Smooth muscle cell (in vitro differentiated cells): ENCODE measurements around the gene ELFN1. TPM values are rescaled to one million over a fixed set of nuclear protein-coding genes. Genes with fewer than 3 reads are reported as not detected.

Experiments used
- DNase-seq: peaks from one replicate; lab custom pipeline; 2025; ENCODE audit not compliant: unreplicated experiment; lab: John Stamatoyannopoulos, UW
- H2AFZ ChIP-seq: fragments of 200-600 bp; sonication (generic); 2 replicates; pipeline ENCODE4 v1.6.0; 2016; ENCODE audit warnings: antibody characterized with exemption, low read depth, mild to moderate bottlenecking
- H3F3A ChIP-seq: fragments of 200-600 bp; sonication (generic); 2 replicates; pipeline ENCODE4 v1.6.0; 2017; ENCODE audit warnings: antibody characterized with exemption, low read depth
- H3K27ac ChIP-seq: fragments of 200-600 bp; sonication (generic); 2 replicates; pipeline ENCODE4 v1.5.1; 2016; ENCODE audit warnings: low read depth, mild to moderate bottlenecking
- H3K27me3 ChIP-seq: fragments of 200-600 bp; sonication (generic); 2 replicates; pipeline ENCODE4 v1.6.1; 2016; ENCODE audit warnings: low read depth, mild to moderate bottlenecking
- H3K36me3 ChIP-seq: fragments of 200-600 bp; sonication (generic); 2 replicates; pipeline ENCODE4 v1.5.1; 2016; ENCODE audit warnings: low read depth
- H3K4me1 ChIP-seq: fragments of 200-600 bp; sonication (generic); 2 replicates; pipeline ENCODE4 v1.5.1; 2016; ENCODE audit warnings: low read depth
- H3K4me2 ChIP-seq: fragments of 200-600 bp; sonication (generic); 2 replicates; pipeline ENCODE4 v1.6.0; 2016; ENCODE audit warnings: mild to moderate bottlenecking
- H3K4me3 ChIP-seq: fragments of 200-600 bp; sonication (generic); 2 replicates; pipeline ENCODE4 v1.5.1; 2016; ENCODE audit warnings: mild to moderate bottlenecking
- H3K79me2 ChIP-seq: fragments of 200-600 bp; sonication (generic); 2 replicates; pipeline ENCODE4 v1.6.0; 2016; ENCODE audit warnings: low read depth, mild to moderate bottlenecking
- H3K9ac ChIP-seq: fragments of 200-600 bp; sonication (generic); 2 replicates; pipeline ENCODE4 v1.6.0; 2016; ENCODE audit warnings: low read depth
- H3K9me3 ChIP-seq: fragments of 200-600 bp; sonication (generic); replicated peaks from 2 replicates; pipeline ENCODE4 v1.5.1; 2016; ENCODE audit warnings: low read depth
- H4K20me1 ChIP-seq: fragments of 200-600 bp; sonication (generic); 2 replicates; pipeline ENCODE4 v1.6.0; 2016; ENCODE audit warnings: low read depth
- CTCF ChIP-seq: fragments of 200-600 bp; sonication (generic); IDR thresholded peaks from 2 replicates; pipeline ENCODE4 v1.5.1; 2017; ENCODE audit warnings: borderline replicate concordance, mild to moderate bottlenecking, antibody characterized with exemption; ENCODE audit not compliant: insufficient read depth, poor library complexity, severe bottlenecking
- WGBS: methylation state at CpG from one replicate; pipeline ENCODE4 v1.1.7; 2016; ENCODE audit warnings: low lambda C conversion rate; 5-methylcytosine and 5-hydroxymethylcytosine counted together
- polyA plus RNA-seq: library from polyadenylated mRNA; unstranded; fragments of >200 nt; fragmentation: Nextera tagmentation; extraction: Ambion mirVana; gene quantifications from 2 replicates; pipeline ENCODE4 v1.2.1, GENCODE V29; 2016
- total RNA-seq: library from RNA; depleted of rRNA; stranded (reverse); fragments of >200 nt; gene quantifications from 2 replicates; pipeline ENCODE4 v1.2.3, GENCODE V29; 2014

The ELFN1 gene
- total and polyA plus RNA-seq, 2 experiments from 2014 or later, result 4.2 to 6.2 TPM

GRCh38 chr7:1691096-1691495 is 21.0 kb downstream of the ELFN1 start:
- Histone ChIP-seq H3K27me3 (no peaks in the 10 kb centered on the region), H3K4me3 (no peak overlapping the region), H4K20me1 (no peaks in the 10 kb centered on the region), H2AFZ (no peak overlapping the region), H3K36me3 (peaks cover 7% of the 10 kb centered on the region), H3K9me3 (no peaks in the 10 kb centered on the region), H3K4me1 (peaks cover 14% of the 10 kb centered on the region), H3K4me2 (no peak overlapping the region), H3K9ac (no peak overlapping the region), H3K79me2 (peaks cover 6% of the 10 kb centered on the region), H3K27ac (no peak overlapping the region), H3F3A (no peaks in the 10 kb centered on the region)
- DNase-seq, result no peak
- WGBS, result 97% methylated on average over 8 of the region's 8 CpGs
- no peak for TF ChIP-seq CTCF

GRCh38 chr7:1691601-1692514 is 21.8 kb downstream of the ELFN1 start:
- no peak overlapping the region for H3K27ac ChIP-seq
- no peaks in the 10 kb centered on the region for H3K9me3 ChIP-seq
- H3K4me2 ChIP-seq, result no peak overlapping the region
- peaks cover 7% of the 10 kb centered on the region for H3K36me3 ChIP-seq
- DNase-seq, result no peak
- H3K4me1 ChIP-seq, result peaks cover 14% of the 10 kb centered on the region
- H4K20me1 ChIP-seq, result no peaks in the 10 kb centered on the region
- H3F3A ChIP-seq, result no peaks in the 10 kb centered on the region
- H3K9ac ChIP-seq, result no peak overlapping the region
- H2AFZ ChIP-seq, result no peak overlapping the region
- peaks cover 6% of the 10 kb centered on the region for H3K79me2 ChIP-seq
- 93% methylated on average over 27 of the region's 27 CpGs for WGBS
- no peak overlapping the region for H3K4me3 ChIP-seq
- H3K27me3 ChIP-seq, result no peaks in the 10 kb centered on the region
- no peak for TF ChIP-seq CTCF

- Histone ChIP-seq H3K36me3 (peaks cover 7% of the 10 kb centered on the region), H2AFZ (no peak overlapping the region), H3K4me2 (no peak overlapping the region), H3K4me3 (no peak overlapping the region), H3K27me3 (no peaks in the 10 kb centered on the region), H4K20me1 (no peaks in the 10 kb centered on the region), H3K4me1 (peaks cover 14% of the 10 kb centered on the region), H3K9me3 (no peaks in the 10 kb centered on the region), H3K9ac (no peak overlapping the region), H3K27ac (no peak overlapping the region), H3F3A (no peaks in the 10 kb centered on the region), H3K79me2 (peaks cover 6% of the 10 kb centered on the region)
- no peak for DNase-seq
- WGBS, result 96% methylated on average over 27 of the region's 27 CpGs
- no peak for TF ChIP-seq CTCF
Measured at GRCh38 chr7:1692515-1693418, 22.7 kb downstream of the ELFN1 start.
